HCT116 (cell line): ENCODE data around the gene ALDH3A2. TPM values are rescaled to one million over a fixed set of nuclear protein-coding genes. Genes with fewer than 3 reads are reported as not detected.

Source experiments
- ATAC-seq: fragments of 200-7000 bp; cut with Tn5 transposase; 2 replicates; pipeline ENCODE4 v1.9.1; 2020; ENCODE audit warnings: mild to moderate bottlenecking, moderate library complexity
- BruUV-seq: library from RNA; stranded (reverse); fragments of 400-500 nt; replicated peaks from 2 replicates; lab custom pipeline; 2021; lab: Mats Ljungman, UMichigan
- CTCF ChIA-PET: fragments of 300-600 bp; sonication (Branson Sonifier 250); formaldehyde crosslinking; loops from one replicate; lab custom pipeline; 2021; ENCODE audit warnings: antibody characterized with exemption; lab: Charles Lee
- POLR2A ChIA-PET: fragments of 300-600, 350-600 bp; sonication (Branson Sonifier 250); formaldehyde crosslinking; loops from one replicate; lab custom pipeline; 2021; ENCODE audit warnings: antibody characterized with exemption; lab: Charles Lee
- RAD21 ChIA-PET, 2 experiments: fragments of 300-600 bp; sonication (Branson Sonifier 250); formaldehyde crosslinking; loops; one replicate each; lab custom pipeline; 2023; ENCODE audit warnings: low total read pairs in 2 of 2; ENCODE audit not compliant: uncharacterized antibody in 2 of 2, unreplicated experiment in 2 of 2, low non-redundant PET in 1 of 2; lab: Charles Lee
- DNase-seq: peaks from one replicate; pipeline ENCODE4 v3.0.0-alpha.2; 2010; ENCODE audit warnings: low read depth, low spot score
- H2AFZ ChIP-seq: fragments of 200-600 bp; shearing (Covaris generic), sonication (generic); 2 replicates; pipeline ENCODE4 v1.6.1; 2017; ENCODE audit warnings: low read depth, mixed run types, mixed read lengths, antibody characterized with exemption, low read length; ENCODE audit not compliant: poor library complexity, severe bottlenecking
- H3K27ac ChIP-seq: 2 replicates; pipeline ENCODE4 v1.5.1; 2012; ENCODE audit warnings: low read depth, low read length
- H3K27me3 ChIP-seq: fragments of 200-600 bp; sonication (generic); 2 replicates; pipeline ENCODE4 v1.6.1; 2016; ENCODE audit warnings: mixed run types, low read length, mixed read lengths; ENCODE audit not compliant: insufficient read depth
- H3K36me3 ChIP-seq, 2 experiments: fragments of 200-500 bp in 1 of 2; fragments of 200-600 bp in 1 of 2; sonication (Bioruptor generic) in 1 of 2; sonication (generic) in 1 of 2; 2 replicates each; pipeline versions ENCODE4 v1.5.1 to v1.6.1; 2014 to 2016; ENCODE audit warnings: low read length in 2 of 2, inconsistent platforms in 1 of 2, mixed read lengths in 1 of 2, mixed run types in 1 of 2; ENCODE audit not compliant: insufficient read depth in 2 of 2, control insufficient read depth in 1 of 2
- H3K4me1 ChIP-seq, 2 experiments: fragments of 200-600 bp in 1 of 2; sonication (generic) in 1 of 2; 2 replicates each; pipeline versions ENCODE4 v1.5.1 to v1.6.1; 2012 to 2017; ENCODE audit warnings: low read length in 2 of 2, inconsistent platforms in 1 of 2, mild to moderate bottlenecking in 1 of 2, mixed read lengths in 1 of 2, mixed run types in 1 of 2, moderate library complexity in 1 of 2; ENCODE audit not compliant: insufficient read depth in 2 of 2, control insufficient read depth in 1 of 2
- H3K4me2 ChIP-seq: fragments of 200-600 bp; sonication (generic); 2 replicates; pipeline ENCODE4 v1.6.1; 2017; ENCODE audit warnings: mixed run types, low read length, mixed read lengths
- H3K4me3 ChIP-seq, 2 experiments: fragments of 200-600 bp in 1 of 2; sonication (generic) in 1 of 2; replicated peaks in 1 of 2; 2 replicates each; pipeline ENCODE4 v1.5.1; 2011 to 2016; ENCODE audit warnings: low read length in 2 of 2, control low read depth in 1 of 2, low read depth in 1 of 2, mild to moderate bottlenecking in 1 of 2, mixed read lengths in 1 of 2, mixed run types in 1 of 2
- H3K79me2 ChIP-seq: fragments of 200-600 bp; sonication (generic); 2 replicates; pipeline ENCODE4 v1.6.1; 2017; ENCODE audit warnings: mild to moderate bottlenecking, mixed run types, low read length, moderate library complexity, mixed read lengths; ENCODE audit not compliant: insufficient read depth
- H3K9ac ChIP-seq: fragments of 200-600 bp; sonication (generic); 2 replicates; pipeline ENCODE4 v1.6.1; 2016; ENCODE audit warnings: low read length, mixed read lengths
- H3K9me2 ChIP-seq: fragments of 200-600 bp; sonication (generic), shearing (Covaris generic); 2 replicates; pipeline ENCODE4 v1.6.1; 2017; ENCODE audit warnings: mixed run types, mild to moderate bottlenecking, moderate library complexity; ENCODE audit not compliant: insufficient read depth
- H3K9me3 ChIP-seq, 2 experiments: fragments of 200-500 bp in 1 of 2; fragments of 200-600 bp in 1 of 2; sonication (Bioruptor generic) in 1 of 2; sonication (generic) in 1 of 2; 2 replicates each; pipeline ENCODE4 v1.6.1; 2014 to 2017; ENCODE audit warnings: low read length in 2 of 2, mixed read lengths in 2 of 2, inconsistent platforms in 1 of 2, low read depth in 1 of 2, mild to moderate bottlenecking in 1 of 2, mixed run types in 1 of 2, moderate library complexity in 1 of 2; ENCODE audit not compliant: control insufficient read depth in 1 of 2, insufficient read depth in 1 of 2
- H4K20me1 ChIP-seq: fragments of 200-600 bp; sonication (generic), shearing (Covaris generic); 2 replicates; pipeline ENCODE4 v1.6.1; 2017; ENCODE audit warnings: mixed run types, mild to moderate bottlenecking, moderate library complexity; ENCODE audit not compliant: insufficient read depth
- CBX3 ChIP-seq: IDR thresholded peaks from 2 replicates; pipeline ENCODE4 v1.6.1; 2012; ENCODE audit warnings: low read depth
- CEBPB ChIP-seq: IDR thresholded peaks from 2 replicates; pipeline ENCODE4 v1.6.1; 2012; ENCODE audit warnings: low read depth
- EZH2 ChIP-seq: fragments of 200-600 bp; sonication (generic); IDR thresholded peaks from 2 replicates; pipeline ENCODE4 v1.6.1; 2017; ENCODE audit warnings: antibody characterized with exemption, mixed run types
- EZH2phosphoT487 ChIP-seq: fragments of 200-600 bp; IDR thresholded peaks from 2 replicates; pipeline ENCODE4 v1.6.1; 2018; ENCODE audit warnings: antibody characterized with exemption, borderline replicate concordance
- JUND ChIP-seq: IDR thresholded peaks from 2 replicates; pipeline ENCODE4 v1.6.1; 2012
- POLR2A ChIP-seq: IDR thresholded peaks from 2 replicates; pipeline ENCODE4 v1.7.0; 2011; ENCODE audit warnings: borderline replicate concordance; ENCODE audit not compliant: insufficient read depth, insufficient read length; ENCODE audit errors: extremely low read depth
- SIN3A ChIP-seq: IDR thresholded peaks from 2 replicates; pipeline ENCODE4 v1.6.1; 2012; ENCODE audit warnings: low read depth
- TCF7L2 ChIP-seq: IDR thresholded peaks from 2 replicates; pipeline ENCODE4 v1.7.0; 2011; ENCODE audit warnings: borderline replicate concordance, inconsistent platforms; ENCODE audit not compliant: insufficient read depth, insufficient read length; ENCODE audit errors: extremely low read depth
- YY1 ChIP-seq: IDR thresholded peaks from 2 replicates; pipeline ENCODE4 v1.6.1; 2011; ENCODE audit warnings: low read length, low read depth, moderate library complexity, mild to moderate bottlenecking; ENCODE audit not compliant: insufficient replicate concordance; ENCODE audit errors: extremely low read depth
- ZFX ChIP-seq: fragments of 450-650 bp; IDR thresholded peaks from 2 replicates; pipeline ENCODE4 v1.6.1; 2017
- intact Hi-C: fragments of 100-400 bp; cut with micrococcal nuclease; formaldehyde crosslinking; loops from 2 replicates; pipeline ENCODE4 v1.10.0; 2022
- total RNA-seq: library from RNA; stranded (reverse); gene quantifications from one replicate; pipeline ENCODE4 v1.2.1, GENCODE V29; 2021; ENCODE audit not compliant: unreplicated experiment
- TF ChIP-seq, protein P1 (sequence below): IDR thresholded peaks from 2 replicates; pipeline ENCODE4 v1.6.1; 2012
- TF ChIP-seq, protein P2 (sequence below): IDR thresholded peaks from 2 replicates; pipeline ENCODE4 v1.6.1; 2011; ENCODE audit warnings: mild to moderate bottlenecking, low read length, moderate library complexity; ENCODE audit not compliant: insufficient replicate concordance; ENCODE audit errors: extremely low read depth

ALDH3A2 gene
- total RNA-seq, 1 experiment from 2014 or later = 86.8 TPM

DNA sequence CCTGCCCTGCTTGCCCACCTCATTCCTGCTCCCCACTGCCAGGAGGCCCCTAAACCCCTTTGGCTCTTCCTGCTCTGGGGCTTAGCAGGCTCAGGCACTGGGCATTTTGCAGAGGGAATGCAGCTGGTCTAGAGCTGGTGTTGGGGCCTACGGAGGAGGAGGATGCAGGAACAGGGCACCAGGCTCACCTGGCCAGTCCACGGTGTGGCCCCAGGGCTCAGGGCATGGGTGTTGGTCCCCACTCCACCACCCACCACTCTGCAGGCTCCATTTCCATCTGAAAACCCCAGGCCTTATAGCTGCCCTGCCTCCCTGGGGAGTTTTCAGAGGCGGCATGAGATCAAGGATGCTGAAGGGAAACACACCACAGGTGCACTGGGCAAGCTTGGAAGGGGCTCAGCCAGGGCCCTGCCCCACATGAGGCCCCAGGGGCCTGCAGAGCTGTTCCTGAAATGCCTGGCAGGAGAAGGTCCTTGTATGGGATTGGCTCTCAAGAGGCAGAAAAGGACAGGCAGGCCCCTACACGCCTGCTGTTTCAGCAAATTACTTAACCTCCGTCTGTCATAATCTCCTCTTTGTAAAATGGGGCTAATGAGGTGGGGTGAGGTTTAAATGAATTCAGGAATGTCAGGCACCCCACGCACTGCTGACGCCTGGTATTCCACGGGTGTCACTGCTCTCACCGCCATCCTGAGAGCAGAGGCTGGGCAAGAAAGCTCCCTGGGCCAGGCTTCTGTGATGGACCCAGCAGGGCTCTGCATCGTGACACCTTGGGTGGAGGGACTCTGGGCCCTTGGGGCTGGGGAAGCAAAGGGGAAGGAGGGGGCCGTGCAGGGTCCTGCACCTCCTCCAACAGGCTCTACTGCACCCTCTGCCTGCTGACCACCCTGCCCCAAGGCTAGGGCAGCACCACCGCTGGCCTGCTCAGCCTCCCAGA, 58.5 kb downstream of the ALDH3A2 start:
- Histone ChIP-seq H3K27me3 (no peaks in the 10 kb centered on the region), H2AFZ (no peak overlapping the region), H3K9ac (no peak overlapping the region), H3K36me3 (no peaks in the 10 kb centered on the region), H3K9me3 (no peaks in the 10 kb centered on the region), H3K4me2 (no peak overlapping the region), H4K20me1 (no peaks in the 10 kb centered on the region), H3K79me2 (no peaks in the 10 kb centered on the region), H3K4me3 (no peak overlapping the region), H3K4me1 (no peaks in the 10 kb centered on the region; a peak in 1 of 4 replicates)
- ChIA-PET RAD21 (no interaction called here), POLR2A (no interaction called here)
- ATAC-seq (no peak), DNase-seq (no peak)
- BruUV-seq = no TSS peak
- TF ChIP-seq TCF7L2 = no peak
- no peak for TF ChIP-seq YY1
- no peak for TF ChIP-seq CBX3
- TF ChIP-seq, protein P1, sequence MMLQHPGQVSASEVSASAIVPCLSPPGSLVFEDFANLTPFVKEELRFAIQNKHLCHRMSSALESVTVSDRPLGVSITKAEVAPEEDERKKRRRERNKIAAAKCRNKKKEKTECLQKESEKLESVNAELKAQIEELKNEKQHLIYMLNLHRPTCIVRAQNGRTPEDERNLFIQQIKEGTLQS = no peak
- TF ChIP-seq, all 23 proteins: peak for 0
- H3K9me2 ChIP-seq = no peaks in the 10 kb centered on the region
- intact Hi-C loops = no loop called here
- H3K27ac ChIP-seq = no peak overlapping the region
- CTCF ChIA-PET = no interaction called here

DNA sequence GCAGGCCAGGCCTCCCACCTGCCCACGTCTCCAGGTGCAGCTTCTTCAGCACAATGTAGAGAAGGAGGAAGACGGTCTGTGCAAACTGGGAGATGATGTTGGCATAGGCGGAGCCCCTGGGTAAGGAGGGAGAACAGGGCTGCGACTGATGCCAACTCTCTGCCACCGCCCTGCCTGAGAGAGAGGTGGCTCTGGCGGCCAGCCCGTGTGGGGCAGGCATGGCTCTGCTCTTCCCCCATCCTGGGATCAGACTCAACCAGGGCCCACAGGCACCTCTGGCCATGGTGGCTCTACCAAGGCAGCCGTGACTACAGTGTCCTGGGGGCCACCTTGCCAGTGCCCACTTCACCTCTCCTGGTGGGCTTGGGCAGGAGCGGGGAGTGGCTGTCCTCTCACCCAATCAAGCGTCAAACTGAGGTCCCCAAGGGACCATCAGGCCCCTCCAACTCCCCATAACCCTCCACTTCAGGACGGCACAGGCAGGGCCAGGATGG, 59.2 kb downstream of the ALDH3A2 start:
- Histone ChIP-seq H3K9me2 (no peaks in the 10 kb centered on the region), H3K4me1 (no peaks in the 10 kb centered on the region; a peak in 1 of 4 replicates), H3K4me2 (no peak overlapping the region), H3K36me3 (no peaks in the 10 kb centered on the region), H3K27me3 (no peaks in the 10 kb centered on the region), H3K27ac (no peak overlapping the region), H3K9me3 (no peaks in the 10 kb centered on the region), H4K20me1 (no peaks in the 10 kb centered on the region), H2AFZ (no peak overlapping the region), H3K9ac (no peak overlapping the region), H3K4me3 (no peak overlapping the region), H3K79me2 (no peaks in the 10 kb centered on the region)
- intact Hi-C loops = no loop called here
- BruUV-seq = no TSS peak
- RAD21 ChIA-PET = no interaction called here
- no peak for DNase-seq
- ATAC-seq = no peak
- no peak for TF ChIP-seq ZFX
- TF ChIP-seq EZH2 = no peak
- TF ChIP-seq JUND = no peak
- TF ChIP-seq SIN3A = no peak
- no peak for TF ChIP-seq EZH2phosphoT487
- TF ChIP-seq POLR2A = no peak
- TF ChIP-seq CEBPB = no peak
- TF ChIP-seq, protein P2, sequence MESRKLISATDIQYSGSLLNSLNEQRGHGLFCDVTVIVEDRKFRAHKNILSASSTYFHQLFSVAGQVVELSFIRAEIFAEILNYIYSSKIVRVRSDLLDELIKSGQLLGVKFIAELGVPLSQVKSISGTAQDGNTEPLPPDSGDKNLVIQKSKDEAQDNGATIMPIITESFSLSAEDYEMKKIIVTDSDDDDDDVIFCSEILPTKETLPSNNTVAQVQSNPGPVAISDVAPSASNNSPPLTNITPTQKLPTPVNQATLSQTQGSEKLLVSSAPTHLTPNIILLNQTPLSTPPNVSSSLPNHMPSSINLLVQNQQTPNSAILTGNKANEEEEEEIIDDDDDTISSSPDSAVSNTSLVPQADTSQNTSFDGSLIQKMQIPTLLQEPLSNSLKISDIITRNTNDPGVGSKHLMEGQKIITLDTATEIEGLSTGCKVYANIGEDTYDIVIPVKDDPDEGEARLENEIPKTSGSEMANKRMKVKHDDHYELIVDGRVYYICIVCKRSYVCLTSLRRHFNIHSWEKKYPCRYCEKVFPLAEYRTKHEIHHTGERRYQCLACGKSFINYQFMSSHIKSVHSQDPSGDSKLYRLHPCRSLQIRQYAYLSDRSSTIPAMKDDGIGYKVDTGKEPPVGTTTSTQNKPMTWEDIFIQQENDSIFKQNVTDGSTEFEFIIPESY = no peak
- no peak for TF ChIP-seq TCF7L2
- POLR2A ChIA-PET = no interaction called here
- CTCF ChIA-PET = no interaction called here
